ENCODE measurements around the gene CYP3A4.
"Not testable (repeated sequence)": the region's sequence is repeated elsewhere in the genome, so short reads cannot be mapped to it uniquely, and the experiment has no call there.

The CYP3A4 gene

DNA sequence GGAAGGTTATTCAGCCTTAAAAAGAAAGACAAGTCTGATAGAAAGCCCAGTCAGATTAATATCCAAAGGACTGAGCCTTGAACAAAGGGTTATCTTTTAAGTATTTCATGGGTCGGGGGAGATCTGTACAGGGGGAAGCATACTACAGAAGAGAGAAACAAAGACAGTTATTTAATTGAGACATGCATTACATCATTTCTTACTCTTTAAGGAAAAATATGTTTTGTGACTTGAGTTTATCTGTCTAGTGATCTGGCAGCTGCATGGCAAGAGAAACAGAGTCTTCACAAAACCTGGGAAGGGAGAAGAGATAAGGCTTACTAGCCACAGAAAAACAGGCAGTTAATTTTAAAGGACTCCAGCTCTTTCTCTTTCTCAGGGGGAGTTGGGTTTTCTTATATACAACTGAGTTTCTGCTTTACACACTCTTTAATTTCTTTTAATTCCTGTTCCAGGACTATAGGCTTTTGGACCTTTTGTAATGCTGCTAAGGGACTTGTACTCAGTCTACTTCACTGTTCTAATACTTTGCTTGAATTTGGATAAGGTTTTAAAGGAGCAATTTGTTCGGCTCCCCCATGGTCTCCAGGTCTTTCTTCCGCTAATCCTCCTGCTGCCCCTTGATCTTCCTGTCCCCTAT is 23.0 kb upstream of the CYP3A4 start:
- no peak for TF ChIP-seq ZNF157 (tag by site-specific recombination; IDR thresholded peaks at IDR 0.05)
- TF ChIP-seq REPIN1 (tag by site-specific recombination; IDR thresholded peaks at IDR 0.05; ENCODE audit: low read depth): no peak
- TF ChIP-seq ZNF747 (tag by site-specific recombination; IDR thresholded peaks at IDR 0.05): no peak
- no peak for TF ChIP-seq ZNF274 (IDR thresholded peaks at IDR 0.05; ENCODE audit: low read length)
- TF ChIP-seq ZNF274 (tag by site-specific recombination; IDR thresholded peaks at IDR 0.05; ENCODE audit: borderline replicate concordance): no peak
- no peak for TF ChIP-seq ZNF510 (tag by site-specific recombination; IDR thresholded peaks at IDR 0.05; ENCODE audit: insufficient replicate concordance)
- no peak for TF ChIP-seq HOXA7 (CRISPR knock-in tag; IDR thresholded peaks at IDR 0.05; ENCODE audit: borderline replicate concordance)
- no peak for TF ChIP-seq ZNF324 (tag by site-specific recombination; IDR thresholded peaks at IDR 0.05)
- no peak for TF ChIP-seq MEIS1 (CRISPR knock-in tag; IDR thresholded peaks at IDR 0.05; ENCODE audit: borderline replicate concordance)
- Histone ChIP-seq H3K27ac (ENCODE audit: extremely low read depth, low read depth, low read length) (no peak overlapping the region), H3K36me3 (ENCODE audit: control insufficient read depth in 2 of 2, insufficient read depth in 1 of 2, low read length in 2 of 2) (no peaks in the 10 kb centered on the region), H3K9me3 (ENCODE audit: control insufficient read depth, insufficient read depth, low read depth, low read length) (no peaks in the 10 kb centered on the region), H3K4me3 (ENCODE audit: low read depth, low read length) (no peak overlapping the region), H3K4me1 (ENCODE audit: control insufficient read depth, insufficient read depth, low read length) (no peaks in the 10 kb centered on the region)
- CTCF ChIA-PET: no interaction called here
- POLR2A ChIA-PET: no interaction called here

DNA sequence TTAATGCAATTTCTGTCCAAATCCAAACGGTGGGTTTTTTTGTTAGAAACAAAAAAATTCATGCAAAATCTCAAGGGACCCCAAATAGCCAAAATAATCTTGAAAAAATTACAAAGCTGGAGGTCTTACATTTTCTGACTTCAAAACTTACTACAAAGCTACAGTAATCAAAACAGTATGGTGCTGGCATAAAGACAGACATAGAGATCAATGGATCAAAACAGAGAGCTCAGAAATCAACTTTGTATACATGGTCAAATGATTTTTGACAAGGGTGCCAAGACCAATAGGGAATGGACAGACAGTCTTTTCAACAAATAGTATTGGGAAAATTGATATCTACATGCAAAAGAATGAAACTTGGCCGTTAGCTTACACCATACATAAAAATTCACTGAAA is 21.7 kb upstream of the CYP3A4 start:
- Histone ChIP-seq H3K4me1 (ENCODE audit: control insufficient read depth, insufficient read depth, low read length) (no peaks in the 10 kb centered on the region), H3K36me3 (ENCODE audit: control insufficient read depth in 2 of 2, insufficient read depth in 1 of 2, low read length in 2 of 2) (no peaks in the 10 kb centered on the region), H3K4me3 (ENCODE audit: low read depth, low read length) (no peak overlapping the region), H3K27ac (ENCODE audit: extremely low read depth, low read depth, low read length) (no peak overlapping the region), H3K9me3 (ENCODE audit: control insufficient read depth, insufficient read depth, low read depth, low read length) (no peaks in the 10 kb centered on the region)
- TF ChIP-seq, protein P1, sequence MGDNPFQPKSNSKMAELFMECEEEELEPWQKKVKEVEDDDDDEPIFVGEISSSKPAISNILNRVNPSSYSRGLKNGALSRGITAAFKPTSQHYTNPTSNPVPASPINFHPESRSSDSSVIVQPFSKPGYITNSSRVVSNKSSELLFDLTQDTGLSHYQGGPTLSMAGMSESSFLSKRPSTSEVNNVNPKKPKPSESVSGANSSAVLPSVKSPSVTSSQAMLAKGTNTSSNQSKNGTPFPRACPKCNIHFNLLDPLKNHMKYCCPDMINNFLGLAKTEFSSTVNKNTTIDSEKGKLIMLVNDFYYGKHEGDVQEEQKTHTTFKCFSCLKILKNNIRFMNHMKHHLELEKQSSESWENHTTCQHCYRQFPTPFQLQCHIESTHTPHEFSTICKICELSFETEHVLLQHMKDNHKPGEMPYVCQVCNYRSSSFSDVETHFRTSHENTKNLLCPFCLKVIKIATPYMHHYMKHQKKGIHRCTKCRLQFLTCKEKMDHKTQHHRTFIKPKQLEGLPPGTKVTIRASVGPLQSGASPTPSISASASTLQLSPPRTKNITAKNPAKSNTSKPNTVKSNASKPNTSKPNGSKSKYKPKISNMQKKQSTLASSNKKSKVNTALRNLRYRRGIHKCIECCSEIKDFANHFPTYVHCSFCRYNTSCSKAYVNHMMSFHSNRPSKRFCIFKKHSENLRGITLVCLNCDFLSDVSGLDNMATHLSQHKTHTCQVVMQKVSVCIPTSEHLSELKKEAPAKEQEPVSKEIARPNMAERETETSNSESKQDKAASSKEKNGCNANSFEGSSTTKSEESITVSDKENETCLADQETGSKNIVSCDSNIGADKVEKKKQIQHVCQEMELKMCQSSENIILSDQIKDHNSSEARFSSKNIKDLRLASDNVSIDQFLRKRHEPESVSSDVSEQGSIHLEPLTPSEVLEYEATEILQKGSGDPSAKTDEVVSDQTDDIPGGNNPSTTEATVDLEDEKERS (tag by site-specific recombination; IDR thresholded peaks at IDR 0.05): 0 out of 2 replicates have a peak, but pooled peaks have one; percentile 15
- TF ChIP-seq ZNF677 (tag by site-specific recombination; IDR thresholded peaks at IDR 0.05): no peak
- TF ChIP-seq, protein P2, sequence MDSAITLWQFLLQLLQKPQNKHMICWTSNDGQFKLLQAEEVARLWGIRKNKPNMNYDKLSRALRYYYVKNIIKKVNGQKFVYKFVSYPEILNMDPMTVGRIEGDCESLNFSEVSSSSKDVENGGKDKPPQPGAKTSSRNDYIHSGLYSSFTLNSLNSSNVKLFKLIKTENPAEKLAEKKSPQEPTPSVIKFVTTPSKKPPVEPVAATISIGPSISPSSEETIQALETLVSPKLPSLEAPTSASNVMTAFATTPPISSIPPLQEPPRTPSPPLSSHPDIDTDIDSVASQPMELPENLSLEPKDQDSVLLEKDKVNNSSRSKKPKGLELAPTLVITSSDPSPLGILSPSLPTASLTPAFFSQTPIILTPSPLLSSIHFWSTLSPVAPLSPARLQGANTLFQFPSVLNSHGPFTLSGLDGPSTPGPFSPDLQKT (IDR thresholded peaks at IDR 0.05; ENCODE audit: borderline replicate concordance, low read depth, low read length): no peak
- no peak for TF ChIP-seq ZNF211 (tag by site-specific recombination; IDR thresholded peaks at IDR 0.05; ENCODE audit: low read depth)
- no peak for TF ChIP-seq BCL11A (tag by site-specific recombination; IDR thresholded peaks at IDR 0.05; ENCODE audit: low read depth)
- ChIA-PET CTCF (no interaction called here), POLR2A (no interaction called here)

DNA sequence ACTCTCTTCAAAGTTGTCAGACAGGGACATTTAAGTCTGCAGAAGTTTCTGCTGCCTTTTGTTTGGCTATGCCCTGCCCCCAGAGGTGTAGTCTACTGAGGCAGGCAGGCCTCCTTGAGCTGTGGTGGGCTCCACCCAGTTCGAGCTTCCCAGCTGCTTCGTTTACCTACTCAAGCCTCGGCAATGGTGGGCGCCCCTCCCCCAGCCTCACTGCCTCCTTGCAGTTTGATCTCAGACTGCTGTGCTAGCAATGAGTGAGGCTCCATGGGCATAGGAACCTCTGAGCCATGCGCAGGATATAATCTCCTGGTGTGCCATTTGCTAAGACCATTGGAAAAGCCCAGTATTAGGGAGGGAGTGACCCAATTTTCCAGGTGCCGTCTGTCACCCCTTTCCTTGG is 19.1 kb upstream of the CYP3A4 start:
- H3K4me1 ChIP-seq (ENCODE audit: control insufficient read depth, insufficient read depth, low read length); H3K36me3 ChIP-seq (ENCODE audit: control insufficient read depth in 2 of 2, insufficient read depth in 1 of 2, low read length in 2 of 2); POLR2A ChIA-PET; H3K9me3 ChIP-seq (ENCODE audit: control insufficient read depth, insufficient read depth, low read depth, low read length); H3K4me3 ChIP-seq (ENCODE audit: low read depth, low read length); H3K27ac ChIP-seq (ENCODE audit: extremely low read depth, low read depth, low read length); CTCF ChIA-PET: not testable (repeated sequence)

DNA sequence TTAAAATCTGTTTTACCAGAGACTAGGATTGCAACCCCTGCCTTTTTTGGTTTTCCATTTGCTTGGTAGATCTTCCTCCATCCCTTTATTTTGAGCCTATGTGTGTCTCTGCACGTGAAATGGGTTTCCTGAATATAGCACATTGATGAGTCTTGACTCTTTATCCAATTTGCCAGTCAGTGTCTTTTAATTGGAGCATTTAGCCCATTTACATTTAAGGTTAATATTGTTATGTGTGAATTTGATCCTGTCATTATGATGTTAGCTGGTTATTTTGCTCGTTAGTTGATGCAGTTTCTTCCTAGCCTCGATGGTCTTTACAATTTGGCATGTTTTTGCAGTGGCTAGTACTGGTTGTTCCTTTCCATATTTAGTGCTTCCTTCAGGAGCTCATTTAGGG is 17.4 kb upstream of the CYP3A4 start:
- H3K4me3 ChIP-seq (ENCODE audit: low read depth, low read length); H3K27ac ChIP-seq (ENCODE audit: extremely low read depth, low read depth, low read length); H3K36me3 ChIP-seq (ENCODE audit: control insufficient read depth in 2 of 2, insufficient read depth in 1 of 2, low read length in 2 of 2); POLR2A ChIA-PET; CTCF ChIA-PET; H3K4me1 ChIP-seq (ENCODE audit: control insufficient read depth, insufficient read depth, low read length); H3K9me3 ChIP-seq (ENCODE audit: control insufficient read depth, insufficient read depth, low read depth, low read length): not testable (repeated sequence)

Data from HEK293 (cell line).